Liver (tissue), 9 donors: ENCODE results near the gene BEGAIN. TPM values are rescaled to one million over a fixed set of nuclear protein-coding genes. Genes with fewer than 3 reads are reported as not detected.

Source experiments
- DNase-seq: peaks from one replicate; pipeline ENCODE4 v3.0.0-alpha.2; 2017; ENCODE audit warnings: low spot score
- H3K27ac ChIP-seq, 2 donors: one replicate each; pipeline ENCODE4 v1.7.0; 2013; ENCODE audit warnings: inconsistent platforms in 2 of 2, low read length in 2 of 2, control low read depth in 1 of 2, low read depth in 1 of 2, mild to moderate bottlenecking in 1 of 2
- H3K27me3 ChIP-seq, 4 donors: one replicate each; pipeline versions ENCODE4 v1.6.1 to v1.7.0; 2013; ENCODE audit warnings: low read length in 3 of 4, inconsistent platforms in 1 of 4, mild to moderate bottlenecking in 1 of 4, moderate library complexity in 1 of 4; ENCODE audit not compliant: control insufficient read depth in 4 of 4, insufficient read depth in 4 of 4
- H3K36me3 ChIP-seq, 4 donors: one replicate each; pipeline versions ENCODE4 v1.6.1 to v1.7.0; 2013; ENCODE audit warnings: low read length in 3 of 4, mild to moderate bottlenecking in 3 of 4, low read depth in 1 of 4, moderate library complexity in 1 of 4; ENCODE audit not compliant: control insufficient read depth in 4 of 4, insufficient read depth in 3 of 4
- H3K4me1 ChIP-seq, 4 donors: one replicate each; pipeline versions ENCODE4 v1.6.1 to v1.7.0; 2013; ENCODE audit warnings: low read length in 3 of 4, mild to moderate bottlenecking in 3 of 4, moderate library complexity in 1 of 4; ENCODE audit not compliant: control insufficient read depth in 4 of 4, insufficient read depth in 4 of 4
- H3K4me3 ChIP-seq, 3 donors: one replicate each; pipeline versions ENCODE4 v1.6.1 to v1.7.0; 2013; ENCODE audit warnings: low read length in 3 of 3, control low read depth in 1 of 3, low read depth in 1 of 3, mild to moderate bottlenecking in 1 of 3
- H3K9ac ChIP-seq, 2 donors: one replicate each; pipeline ENCODE4 v1.7.0; 2013; ENCODE audit warnings: low read length in 2 of 2, mild to moderate bottlenecking in 2 of 2, moderate library complexity in 2 of 2, control low read depth in 1 of 2, low read depth in 1 of 2
- H3K9me3 ChIP-seq, 4 donors: one replicate each; pipeline versions ENCODE4 v1.6.1 to v1.7.0; 2013; ENCODE audit warnings: low read length in 3 of 4; ENCODE audit not compliant: control insufficient read depth in 4 of 4
- CTCF ChIP-seq: fragments of 150-350 bp; IDR thresholded peaks from 2 replicates; pipeline ENCODE4 v1.5.1; 2017; ENCODE audit warnings: improper control_type of control experiment, low read depth, low read length; ENCODE audit not compliant: missing input control
- EGR1 ChIP-seq, 2 donors: IDR thresholded peaks; 2 replicates each; pipeline ENCODE4 v1.6.1; 2016 to 2018; ENCODE audit warnings: antibody characterized with exemption in 2 of 2, low read depth in 2 of 2
- FOXA1 ChIP-seq: IDR thresholded peaks from 2 replicates; pipeline ENCODE4 v1.6.1; 2016; ENCODE audit warnings: antibody characterized with exemption
- FOXA2 ChIP-seq: IDR thresholded peaks from 2 replicates; pipeline ENCODE4 v1.6.1; 2016; ENCODE audit warnings: antibody characterized with exemption
- GABPA ChIP-seq, 2 donors: IDR thresholded peaks in 1 of 2; conservative IDR thresholded peaks in 1 of 2; 2 replicates each; pipeline ENCODE4 v1.6.1; 2016; ENCODE audit warnings: antibody characterized with exemption in 2 of 2, mild to moderate bottlenecking in 1 of 2, moderate library complexity in 1 of 2
- HNF4A ChIP-seq, 2 donors: conservative IDR thresholded peaks; 2 replicates each; pipeline ENCODE4 v1.6.1; 2016; ENCODE audit warnings: antibody characterized with exemption in 2 of 2, mild to moderate bottlenecking in 2 of 2
- HNF4G ChIP-seq: IDR thresholded peaks from 2 replicates; pipeline ENCODE4 v1.6.1; 2016; ENCODE audit warnings: antibody characterized with exemption
- MAX ChIP-seq: IDR thresholded peaks from 2 replicates; pipeline ENCODE4 v1.6.1; 2016; ENCODE audit warnings: antibody characterized with exemption
- NR2F2 ChIP-seq: IDR thresholded peaks from 2 replicates; pipeline ENCODE4 v1.6.1; 2016; ENCODE audit warnings: antibody characterized with exemption
- REST ChIP-seq: IDR thresholded peaks from 2 replicates; pipeline ENCODE4 v1.6.1; 2016; ENCODE audit warnings: antibody characterized with exemption, mild to moderate bottlenecking
- SP1 ChIP-seq: IDR thresholded peaks from 2 replicates; pipeline ENCODE4 v1.6.1; 2018; ENCODE audit warnings: antibody characterized with exemption, mild to moderate bottlenecking
- ZBTB33 ChIP-seq: IDR thresholded peaks from 2 replicates; pipeline ENCODE4 v1.6.1; 2016; ENCODE audit warnings: antibody characterized with exemption
- WGBS: extraction: QIAGEN DNeasy Blood & Tissue Kit; methylation state at CpG from one replicate; pipeline ENCODE4 v1.1.7; 2013; 5-methylcytosine and 5-hydroxymethylcytosine counted together
- polyA plus RNA-seq, 2 donors: library from polyadenylated mRNA; stranded (reverse) in 1 of 2; unstranded in 1 of 2; fragments of 200-250 nt in 1 of 2; fragments of >200 nt in 1 of 2; fragmentation: Nextera tagmentation in 1 of 2; extraction: Ambion mirVana in 1 of 2; gene quantifications; one replicate each; pipeline versions ENCODE4 v1.2.1 to v1.2.3, GENCODE V29; 2013 to 2015
- total RNA-seq, 2 donors: library from RNA; depleted of rRNA; stranded (reverse); fragments of >200 nt; gene quantifications; one replicate each; pipeline ENCODE4 v1.2.3, GENCODE V29; 2014
- donor health status: healthy.
- donor health status: healthy.
- donor health status: healthy.
- donor health status: healthy.
- donor health status: healthy.

BEGAIN gene
- total and polyA plus RNA-seq, 4 donors, result 0.11 to 1.9 (median 0.29) TPM

- no peak for TF ChIP-seq SP1
- no peak for TF ChIP-seq FOXA2
- TF ChIP-seq REST, result no peak
- no peak for TF ChIP-seq HNF4A (conservative IDR thresholded peaks at IDR 0.05)
- TF ChIP-seq CTCF, result no peak
- no peak for TF ChIP-seq HNF4G
- TF ChIP-seq NR2F2, result no peak
- no peak for TF ChIP-seq GABPA (IDR thresholded peaks at IDR 0.05 in 1 of 2, conservative IDR thresholded peaks at IDR 0.05 in 1 of 2)
- no peak for TF ChIP-seq ZBTB33
- TF ChIP-seq MAX, result no peak
- no peak for TF ChIP-seq FOXA1
- H3K9me3 ChIP-seq, result no peaks in the 10 kb centered on the region
- no peak overlapping the region for H3K4me3 ChIP-seq
- no peak for DNase-seq
- no peaks in the 10 kb centered on the region for H3K27me3 ChIP-seq
- H3K27ac ChIP-seq, result no peak overlapping the region
- no peak overlapping the region for H3K9ac ChIP-seq
- no peaks in the 10 kb centered on the region for H3K4me1 ChIP-seq
- whole genome bisulfite sequencing, result 84% methylated on average over 12 of the region's 12 CpGs
- H3K36me3 ChIP-seq, result no peaks in the 10 kb centered on the region
Observed at GRCh38 chr14:100628225-100628624, 41.0 kb upstream of the BEGAIN start.

GRCh38 chr14:100626614-100627013 is 39.4 kb upstream of the BEGAIN start:
- H3K27me3 ChIP-seq, result no peaks in the 10 kb centered on the region

More at GRCh38 chr14:100626614-100627013, 39.4 kb upstream of the BEGAIN start:
- WGBS, result 86% methylated on average over 1 of the region's 1 CpG
- H3K4me1 ChIP-seq, result peaks cover 0 to 5% (median 1%) of the 10 kb centered on the region in 4 donors
- TF ChIP-seq FOXA2 (no peak), EGR1 (IDR thresholded peaks at IDR 0.05; ENCODE audit: low read depth in 2 of 2) (no peak)
- no peak overlapping the region for H3K4me3 ChIP-seq
- DNase-seq, result no peak
- no peak overlapping the region for H3K9ac ChIP-seq
- H3K27ac ChIP-seq, result no peak overlapping the region
- no peaks in the 10 kb centered on the region for H3K9me3 ChIP-seq
- no peaks in the 10 kb centered on the region for H3K36me3 ChIP-seq
